Stomach (tissue), 9 donors: ENCODE data around the gene SHISAL1. TPM values are rescaled to one million over a fixed set of nuclear protein-coding genes. Genes with fewer than 3 reads are reported as not detected.

ENCODE experiments used
- DNase-seq, 2 donors: peaks; one replicate each; pipeline versions ENCODE4 v3.0.0 to v3.0.0-alpha.2; 2013 to 2019
- H3K27ac ChIP-seq, 5 donors: fragments of 200-600 bp in 4 of 5; sonication (generic) in 4 of 5; one replicate each; pipeline ENCODE4 v1.5.1; 2013 to 2019; ENCODE audit warnings: mild to moderate bottlenecking in 1 of 5, moderate library complexity in 1 of 5
- H3K27me3 ChIP-seq, 3 donors: fragments of 200-600 bp; sonication (generic); one replicate each; pipeline ENCODE4 v1.5.1; 2017 to 2019; ENCODE audit warnings: mixed run types in 1 of 3
- H3K36me3 ChIP-seq, 4 donors: fragments of 200-600 bp; sonication (generic); 1 replicate in 3 of 4; 2 replicates in 1 of 4; pipeline ENCODE4 v1.5.1; 2016 to 2019
- H3K4me1 ChIP-seq, 4 donors: fragments of 200-600 bp; sonication (generic); one replicate each; pipeline ENCODE4 v1.5.1; 2016 to 2019
- H3K4me3 ChIP-seq, 4 donors: fragments of 200-600 bp; sonication (generic) in 3 of 4; one replicate each; pipeline ENCODE4 v1.5.1; 2016 to 2019; ENCODE audit warnings: mild to moderate bottlenecking in 1 of 4
- H3K9me3 ChIP-seq, 4 donors: fragments of 200-600 bp; sonication (generic); one replicate each; pipeline ENCODE4 v1.5.1; 2016 to 2019
- CTCF ChIP-seq, 7 experiments: fragments of 450-650 bp in 4 of 7; fragments of 200-600 bp in 3 of 7; sonication (generic) in 3 of 7; IDR thresholded peaks; one replicate each; pipeline ENCODE4 v1.5.1; 2016 to 2019; ENCODE audit warnings: antibody characterized with exemption in 7 of 7, control low read depth in 2 of 7, mild to moderate bottlenecking in 1 of 7
- EP300 ChIP-seq: sonication (generic); formaldehyde crosslinking; IDR thresholded peaks from one replicate; pipeline ENCODE4 v1.6.1; 2017; ENCODE audit warnings: antibody characterized with exemption
- POLR2A ChIP-seq, 4 donors: fragments of 450-650 bp; IDR thresholded peaks; one replicate each; pipeline ENCODE4 v1.6.1; 2016; ENCODE audit warnings: antibody characterized with exemption in 4 of 4, control low read depth in 2 of 4, mild to moderate bottlenecking in 1 of 4, moderate library complexity in 1 of 4
- POLR2AphosphoS5 ChIP-seq, 3 donors: sonication (generic); formaldehyde crosslinking; IDR thresholded peaks; one replicate each; pipeline ENCODE4 v1.6.1; 2016; ENCODE audit warnings: antibody characterized with exemption in 3 of 3
- whole genome bisulfite sequencing, 5 donors: extraction: QIAGEN DNeasy Blood & Tissue Kit in 3 of 5; methylation state at CpG; one replicate each; pipeline versions ENCODE4 v1.1.5 to v1.1.7; 2013 to 2018; 5-methylcytosine and 5-hydroxymethylcytosine counted together
- intact Hi-C: fragments of 100-400 bp; cut with DNase I; formaldehyde crosslinking; loops from one replicate; pipeline ENCODE4 v1.15.1; 2023; ENCODE audit warnings: low total_unique reads
- polyA plus RNA-seq, 3 donors: library from polyadenylated mRNA; stranded (reverse); fragments of 200-250 nt; gene quantifications; one replicate each; pipeline ENCODE4 v1.2.3, GENCODE V29; 2013
- total RNA-seq, 5 donors: library from RNA; depleted of rRNA; stranded (reverse); fragments of >200 nt; gene quantifications; one replicate each; pipeline versions ENCODE4 v1.1.0 to v1.2.3, GENCODE V29; 2014 to 2016
- donor health status: healthy with polysubstance abuse.
- donor health status: Bipolar disorder and iron deficiency.
- donor health status: healthy.

The SHISAL1 gene
- total and polyA plus RNA-seq, 8 donors: 0.43 to 19.3 (median 1.2) TPM

- intact Hi-C loops: no loop called here
- Histone ChIP-seq H3K4me1 (peaks cover 14 to 45% (median 29%) of the 10 kb centered on the region in 4 donors), H3K4me3 (no peak overlapping the region), H3K27me3 (peaks cover 0 to 27% (median 0%) of the 10 kb centered on the region in 3 donors), H3K9me3 (no peaks in the 10 kb centered on the region), H3K36me3 (no peaks in the 10 kb centered on the region), H3K27ac (no peak overlapping the region)
- WGBS, 5 donors: 81 to 91% (median 84%) methylated on average over 4 of the region's 4 CpGs
- TF ChIP-seq CTCF (IDR thresholded peaks at IDR 0.05) (no peak), EP300 (no peak), POLR2AphosphoS5 (IDR thresholded peaks at IDR 0.05) (no peak), POLR2A (IDR thresholded peaks at IDR 0.05) (no peak)
- no peak for DNase-seq
Measured at GRCh38 chr22:44355716-44356070, 42.9 kb upstream of the SHISAL1 start.

GRCh38 chr22:44354288-44354687 is 41.5 kb upstream of the SHISAL1 start:
- H3K36me3 ChIP-seq: no peaks in the 10 kb centered on the region
- H3K27me3 ChIP-seq: peaks cover 0 to 41% (median 0%) of the 10 kb centered on the region in 3 donors
- 75 to 87% (median 85%) methylated on average over 7 of the region's 7 CpGs for WGBS, 5 donors
- no peaks in the 10 kb centered on the region for H3K9me3 ChIP-seq
- intact Hi-C loops: no loop called here
- peaks cover 7 to 33% (median 18%) of the 10 kb centered on the region in 4 donors for H3K4me1 ChIP-seq
- DNase-seq: no peak
- TF ChIP-seq CTCF (IDR thresholded peaks at IDR 0.05): no peak
- TF ChIP-seq POLR2AphosphoS5 (IDR thresholded peaks at IDR 0.05): no peak
- H3K27ac ChIP-seq: no peak overlapping the region
- no peak overlapping the region for H3K4me3 ChIP-seq

GRCh38 chr22:44353041-44353440 is 40.3 kb upstream of the SHISAL1 start:
- intact Hi-C loops: no loop called here
- Histone ChIP-seq H3K27ac (no peak overlapping the region), H3K4me3 (no peak overlapping the region), H3K36me3 (no peaks in the 10 kb centered on the region), H3K4me1 (peaks cover 7 to 21% (median 14%) of the 10 kb centered on the region in 4 donors), H3K9me3 (no peaks in the 10 kb centered on the region), H3K27me3 (peaks cover 0 to 44% (median 0%) of the 10 kb centered on the region in 3 donors)
- DNase-seq: no peak
- no peak for TF ChIP-seq EP300
- 85 to 92% (median 89%) methylated on average over 13 of the region's 13 CpGs for WGBS, 5 donors

GRCh38 chr22:44352378-44353035 is 39.8 kb upstream of the SHISAL1 start:
- Histone ChIP-seq H3K27ac (no peak overlapping the region), H3K36me3 (no peaks in the 10 kb centered on the region), H3K9me3 (no peaks in the 10 kb centered on the region), H3K4me3 (no peak overlapping the region), H3K4me1 (peaks cover 2 to 16% (median 9%) of the 10 kb centered on the region in 4 donors), H3K27me3 (peaks cover 0 to 44% (median 0%) of the 10 kb centered on the region in 3 donors)
- TF ChIP-seq POLR2A (IDR thresholded peaks at IDR 0.05) (no peak), POLR2AphosphoS5 (IDR thresholded peaks at IDR 0.05) (no peak), EP300 (no peak), CTCF (IDR thresholded peaks at IDR 0.05) (no peak)
- WGBS, 5 donors: 68 to 79% (median 72%) methylated on average over 8 to 10 of the region's 10 CpGs
- intact Hi-C loops: no loop called here
- DNase-seq: no peak

GRCh38 chr22:44351685-44352377 is 39.1 kb upstream of the SHISAL1 start:
- Histone ChIP-seq H3K4me1 (peaks cover 0 to 12% (median 5%) of the 10 kb centered on the region in 4 donors), H3K4me3 (no peak overlapping the region), H3K27ac (no peak overlapping the region), H3K27me3 (peaks cover 0 to 44% (median 0%) of the 10 kb centered on the region in 3 donors), H3K36me3 (no peaks in the 10 kb centered on the region), H3K9me3 (no peaks in the 10 kb centered on the region)
- WGBS, 5 donors: 26 to 42% (median 35%) methylated on average over 11 of the region's 11 CpGs
- TF ChIP-seq EP300 (no peak), CTCF (IDR thresholded peaks at IDR 0.05) (no peak), POLR2AphosphoS5 (IDR thresholded peaks at IDR 0.05) (peak in 2 of 3 donors; percentile 47 to 78), POLR2A (IDR thresholded peaks at IDR 0.05) (no peak)
- intact Hi-C loops: no loop called here
- DNase-seq: peak in 1 of 2 donors; percentile 81
